Activated T-helper 17 cell treated with anti-CD3 and anti-CD28 coated beads, Interleukin-2, amount 50 U/mL, for 72 hours (primary cell): Measurements from ENCODE around the gene RABEP1. TPM values are rescaled to one million over a fixed set of nuclear protein-coding genes. Genes with fewer than 3 reads are reported as not detected.

Experiments used
- ATAC-seq: fragments of 150-1000 bp; cut with Tn5 transposase; replicated peaks from 2 replicates; pipeline ENCODE4 v1.10.0; 2021; ENCODE audit warnings: mild to moderate bottlenecking, moderate library complexity
- H3K27ac Mint-ChIP-seq: one replicate; pipeline ENCODE4 v1.8.0; 2022; ENCODE audit warnings: mixed read lengths
- H3K27me3 Mint-ChIP-seq: one replicate; pipeline ENCODE4 v1.8.0; 2022; ENCODE audit warnings: mixed read lengths
- H3K36me3 Mint-ChIP-seq: one replicate; pipeline ENCODE4 v1.8.0; 2022; ENCODE audit warnings: low read depth, mild to moderate bottlenecking, mixed read lengths
- H3K4me1 Mint-ChIP-seq: one replicate; pipeline ENCODE4 v1.8.0; 2022; ENCODE audit warnings: mixed read lengths
- H3K4me3 Mint-ChIP-seq: one replicate; pipeline ENCODE4 v1.8.0; 2022; ENCODE audit warnings: mild to moderate bottlenecking, mixed read lengths
- H3K9me3 Mint-ChIP-seq: one replicate; pipeline ENCODE4 v1.8.0; 2022; ENCODE audit warnings: mixed read lengths
- total RNA-seq, 2 donors: library from RNA; stranded (reverse); gene quantifications; one replicate each; pipeline ENCODE4 v1.2.3, GENCODE V29; 2022

RABEP1 gene
- total RNA-seq, 2 donors from 2014 or later = 35.7 to 55.5 TPM

DNA sequence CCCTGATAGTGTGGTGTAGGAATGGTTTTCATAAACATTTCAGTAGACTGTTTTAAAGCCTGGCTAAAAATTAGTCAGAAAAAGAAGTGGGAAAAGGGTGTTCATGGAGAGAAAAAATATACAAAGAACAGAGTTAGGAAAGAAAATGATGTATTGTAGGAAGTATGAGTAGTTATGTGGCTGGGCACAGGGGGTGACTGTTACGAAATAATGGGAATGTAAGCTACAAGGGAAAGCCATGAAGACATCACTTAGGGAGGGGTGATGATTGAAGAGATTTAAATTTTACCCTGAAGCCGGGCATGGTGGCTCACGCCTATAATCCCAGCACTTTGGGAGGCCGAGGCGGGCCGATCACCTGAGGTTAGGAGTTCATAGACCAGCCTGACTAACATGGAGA, 82.1 kb downstream of the RABEP1 start:
- Mint-ChIP-seq H3K4me1 (no peaks in the 10 kb centered on the region), H3K27ac (peak overlapping the region; percentile 1), H3K9me3 (no peaks in the 10 kb centered on the region)

DNA sequence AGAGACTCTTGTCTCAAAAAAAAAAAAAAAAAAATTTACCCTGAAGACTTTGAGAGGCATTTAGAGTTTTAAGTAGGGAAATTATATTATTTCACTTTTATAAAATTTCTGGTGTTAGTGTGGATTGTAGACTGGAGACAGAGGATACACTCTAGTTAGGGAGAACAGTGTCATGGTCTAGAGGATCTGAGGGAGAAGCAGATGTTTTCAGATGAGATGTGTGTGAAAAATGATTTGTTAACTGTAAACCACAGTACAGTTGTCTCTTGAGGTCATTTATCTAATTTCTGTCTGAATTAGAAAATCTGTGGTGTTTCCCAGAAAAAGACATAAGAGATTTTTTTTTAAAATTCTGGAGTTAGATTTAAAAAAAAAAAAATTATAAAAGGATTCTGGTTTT, 82.6 kb downstream of the RABEP1 start:
- H3K36me3 Mint-ChIP-seq = peaks cover 92% of the 10 kb centered on the region
- ATAC-seq = no peak
- H3K4me1 Mint-ChIP-seq = no peaks in the 10 kb centered on the region
- no peaks in the 10 kb centered on the region for H3K27me3 Mint-ChIP-seq
- H3K4me3 Mint-ChIP-seq = no peak overlapping the region
- peak overlapping the region; percentile 1 for H3K27ac Mint-ChIP-seq
- no peaks in the 10 kb centered on the region for H3K9me3 Mint-ChIP-seq

More for the DNA sequence above, 82.1 kb downstream of the RABEP1 start:
- no peak for ATAC-seq
- Mint-ChIP-seq H3K27me3 (no peaks in the 10 kb centered on the region), H3K36me3 (peaks cover 92% of the 10 kb centered on the region), H3K4me3 (no peak overlapping the region)

DNA sequence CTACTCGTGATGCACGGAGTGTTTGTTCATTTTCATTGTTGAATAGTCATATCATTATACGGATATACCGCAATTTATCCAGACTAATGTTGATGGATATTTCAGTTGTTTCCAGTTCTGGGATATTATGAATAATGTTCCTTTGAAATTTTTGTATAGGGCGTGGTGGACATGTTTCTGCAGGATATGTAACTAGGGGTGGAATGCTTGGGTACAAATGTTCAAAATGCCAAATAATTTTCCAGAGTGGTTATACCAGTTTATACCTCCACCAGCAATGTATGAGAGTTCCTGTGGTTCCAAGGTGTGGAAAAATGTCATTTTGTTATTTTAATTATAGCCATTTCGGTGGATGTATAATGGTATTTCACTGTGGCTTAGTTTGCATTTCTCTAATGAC, 83.7 kb downstream of the RABEP1 start:
- no peak overlapping the region for H3K27ac Mint-ChIP-seq
- no peaks in the 10 kb centered on the region for H3K27me3 Mint-ChIP-seq
- H3K36me3 Mint-ChIP-seq = peaks cover 92% of the 10 kb centered on the region
- ATAC-seq = no peak
- no peak overlapping the region for H3K4me3 Mint-ChIP-seq
- no peaks in the 10 kb centered on the region for H3K4me1 Mint-ChIP-seq
- no peaks in the 10 kb centered on the region for H3K9me3 Mint-ChIP-seq

DNA sequence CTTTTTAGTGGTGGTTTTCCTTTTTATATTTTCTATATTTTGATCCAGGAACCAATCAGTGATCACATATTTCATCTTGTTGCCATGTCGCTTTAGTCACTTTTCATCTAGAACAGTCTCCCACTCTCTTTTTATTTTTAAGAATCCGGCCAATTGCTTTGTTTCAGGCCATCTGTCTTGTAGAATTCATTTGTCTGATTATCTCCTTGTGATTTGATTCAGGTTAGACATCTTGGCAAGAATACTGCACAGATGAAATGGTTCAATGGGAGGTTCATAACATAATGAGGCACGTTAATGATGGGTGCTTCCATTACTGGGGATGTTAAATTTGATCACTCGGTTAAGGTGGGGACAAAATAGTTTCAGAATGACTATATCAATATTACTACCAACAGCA, 88.3 kb downstream of the RABEP1 start:
- peaks cover 89% of the 10 kb centered on the region for H3K36me3 Mint-ChIP-seq
- H3K27ac Mint-ChIP-seq = no peak overlapping the region
- H3K9me3 Mint-ChIP-seq = no peaks in the 10 kb centered on the region
- ATAC-seq = no peak
- H3K27me3 Mint-ChIP-seq = no peaks in the 10 kb centered on the region
- H3K4me3 Mint-ChIP-seq = no peak overlapping the region
- peaks cover 5% of the 10 kb centered on the region for H3K4me1 Mint-ChIP-seq

DNA sequence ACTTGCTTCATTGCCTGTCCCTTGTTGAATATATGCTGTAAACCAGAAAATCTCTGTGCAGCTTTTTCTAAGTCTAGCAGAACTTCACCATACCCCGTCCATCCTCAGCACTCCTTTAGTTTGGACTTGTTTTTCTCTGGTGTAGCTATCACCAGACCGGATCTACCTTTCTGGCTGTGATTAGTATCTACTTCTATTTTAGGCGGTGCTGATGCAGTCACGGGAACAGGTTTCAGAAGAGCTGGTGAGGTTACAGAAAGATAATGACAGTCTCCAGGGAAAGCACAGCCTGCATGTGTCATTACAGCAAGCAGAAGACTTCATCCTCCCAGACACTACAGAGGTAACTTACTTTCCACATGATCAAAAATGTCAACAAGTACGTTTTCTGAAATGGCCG, 91.0 kb downstream of the RABEP1 start:
- Mint-ChIP-seq H3K9me3 (no peaks in the 10 kb centered on the region), H3K36me3 (peaks cover 95% of the 10 kb centered on the region), H3K4me3 (no peak overlapping the region), H3K27ac (no peak overlapping the region), H3K4me1 (peaks cover 5% of the 10 kb centered on the region), H3K27me3 (no peaks in the 10 kb centered on the region)
- no peak for ATAC-seq

DNA sequence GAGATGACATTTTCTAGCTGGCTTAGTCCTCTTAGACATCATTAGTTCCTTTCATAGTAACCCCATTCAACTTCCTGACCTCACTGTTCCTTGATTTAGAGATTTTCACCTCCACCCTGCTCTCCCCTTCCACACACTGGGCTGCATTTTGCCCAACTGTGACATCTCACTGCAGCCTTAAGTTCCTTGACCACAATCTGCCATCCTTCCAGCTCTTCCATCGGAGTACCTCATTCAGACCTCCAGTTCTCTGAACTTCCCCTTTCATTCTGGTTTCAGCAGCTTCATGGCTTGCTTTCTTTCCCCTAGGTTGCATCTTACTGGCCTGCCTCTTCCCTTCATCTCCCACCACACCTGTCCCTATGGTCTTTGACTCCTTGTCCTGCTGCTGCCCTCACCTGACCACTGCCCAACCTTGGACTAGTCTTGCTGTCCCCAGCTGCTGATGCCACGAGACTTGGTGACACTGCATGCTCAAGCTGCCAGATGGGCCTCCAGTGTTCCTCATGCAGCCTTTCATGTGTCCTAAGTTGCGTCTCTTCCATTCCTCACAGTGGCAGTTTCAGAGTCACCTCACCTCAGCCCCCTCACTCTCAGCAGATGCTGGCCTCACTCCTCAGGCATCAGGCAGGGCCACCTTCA, 96.6 kb downstream of the RABEP1 start:
- Mint-ChIP-seq H3K9me3 (no peaks in the 10 kb centered on the region), H3K27me3 (no peaks in the 10 kb centered on the region), H3K36me3 (peaks cover 96% of the 10 kb centered on the region), H3K4me1 (peaks cover 7% of the 10 kb centered on the region), H3K27ac (peak overlapping the region; percentile 67), H3K4me3 (no peak overlapping the region)
- ATAC-seq = no peak

DNA sequence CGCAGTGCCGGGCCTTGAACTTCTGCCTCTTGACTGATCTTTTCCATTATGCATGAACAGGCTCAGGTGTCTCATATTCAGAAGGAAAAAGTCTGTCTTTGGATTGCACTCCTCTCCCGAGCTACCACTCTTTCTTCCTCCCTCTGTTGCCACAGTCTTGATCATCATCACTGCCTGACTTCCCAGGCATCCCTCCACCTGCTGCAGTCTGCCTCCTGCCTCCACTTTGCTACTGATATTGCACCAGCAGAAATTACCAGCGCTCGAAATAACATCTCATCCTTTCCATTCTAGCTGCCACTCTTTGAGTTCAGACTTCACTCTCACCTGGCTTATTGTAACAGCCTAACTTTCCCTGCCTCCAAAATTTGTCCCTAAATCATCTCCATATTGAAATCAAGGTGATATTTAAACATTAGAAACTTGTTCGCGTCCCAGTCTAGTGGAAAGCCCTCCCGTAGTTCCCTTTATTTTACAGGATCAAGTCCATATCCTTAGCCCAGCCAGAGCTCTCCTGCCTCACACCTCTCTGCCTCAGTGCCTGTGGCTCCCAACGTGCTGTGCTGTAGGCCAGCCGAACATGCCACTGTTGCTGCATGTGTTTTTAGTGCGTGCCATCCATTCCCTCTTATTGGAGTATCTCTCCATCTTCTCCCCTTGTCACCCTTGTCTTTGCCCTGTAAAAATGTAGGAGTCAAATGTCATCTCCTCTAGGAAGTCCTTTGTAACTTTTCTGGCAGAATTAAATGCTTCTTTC, 97.4 kb downstream of the RABEP1 start:
- peak overlapping the region; percentile 67 for H3K27ac Mint-ChIP-seq
- no peaks in the 10 kb centered on the region for H3K9me3 Mint-ChIP-seq
- peaks cover 97% of the 10 kb centered on the region for H3K36me3 Mint-ChIP-seq
- no peaks in the 10 kb centered on the region for H3K27me3 Mint-ChIP-seq
- H3K4me3 Mint-ChIP-seq = no peak overlapping the region
- H3K4me1 Mint-ChIP-seq = peaks cover 5% of the 10 kb centered on the region
- ATAC-seq = no peak

DNA sequence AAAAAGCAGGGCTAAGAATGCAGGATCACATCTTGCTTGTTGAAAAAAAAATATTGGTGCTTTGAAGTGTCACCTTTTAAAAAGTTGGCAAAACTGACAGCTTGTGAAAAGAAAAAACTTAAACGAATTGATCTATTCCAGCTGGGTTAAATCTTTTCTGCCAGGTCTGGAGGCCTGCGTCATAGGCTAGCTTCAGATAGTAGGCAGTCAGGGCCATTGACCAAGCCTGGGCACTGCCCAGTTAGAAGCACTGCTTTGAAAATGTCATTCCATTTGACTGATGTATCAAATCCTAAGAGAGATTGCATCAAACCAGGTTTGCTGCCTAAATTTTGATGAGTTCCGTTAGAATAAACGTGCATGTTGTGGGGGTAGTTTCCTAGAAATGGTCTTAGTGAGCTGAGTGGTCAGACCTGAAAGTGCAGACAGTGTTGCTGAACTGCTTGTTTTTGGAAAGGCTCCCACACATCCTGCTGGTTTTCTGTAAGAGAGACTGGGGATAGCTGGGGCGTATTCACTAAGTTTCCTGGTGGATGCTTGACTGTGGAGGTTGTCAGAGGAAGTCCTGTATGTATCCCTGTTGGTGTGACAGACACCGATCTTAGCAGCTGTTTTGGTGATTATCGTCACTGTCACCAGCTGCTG, 98.5 kb downstream of the RABEP1 start:
- ATAC-seq = no peak
- H3K9me3 Mint-ChIP-seq = no peaks in the 10 kb centered on the region
- no peaks in the 10 kb centered on the region for H3K27me3 Mint-ChIP-seq
- no peak overlapping the region for H3K4me3 Mint-ChIP-seq
- peaks cover 100% of the 10 kb centered on the region for H3K36me3 Mint-ChIP-seq
- peak overlapping the region; percentile 3 for H3K27ac Mint-ChIP-seq
- H3K4me1 Mint-ChIP-seq = peaks cover 5% of the 10 kb centered on the region

DNA sequence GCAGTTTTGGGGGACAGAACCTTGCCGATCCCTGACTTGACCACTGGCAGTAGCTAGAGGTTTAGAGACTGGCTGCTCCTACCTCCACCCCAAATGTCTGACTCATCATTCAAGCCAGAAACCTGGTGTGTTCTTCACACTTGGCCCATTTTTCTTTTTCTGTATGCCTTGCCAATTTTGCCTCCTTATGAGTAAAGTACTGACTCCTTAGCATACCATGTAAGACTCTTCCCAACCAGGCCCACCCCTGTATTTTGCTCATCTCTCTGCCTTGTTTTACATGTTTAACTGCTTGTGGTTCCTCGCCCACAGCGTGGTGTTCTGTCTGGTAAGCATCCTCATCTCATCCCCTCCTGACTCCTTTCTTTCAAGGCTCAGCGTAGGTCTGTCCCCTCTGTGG, 99.5 kb downstream of the RABEP1 start:
- ATAC-seq = no peak
- Mint-ChIP-seq H3K4me1 (peaks cover 5% of the 10 kb centered on the region), H3K27ac (peak overlapping the region; percentile 28)

DNA sequence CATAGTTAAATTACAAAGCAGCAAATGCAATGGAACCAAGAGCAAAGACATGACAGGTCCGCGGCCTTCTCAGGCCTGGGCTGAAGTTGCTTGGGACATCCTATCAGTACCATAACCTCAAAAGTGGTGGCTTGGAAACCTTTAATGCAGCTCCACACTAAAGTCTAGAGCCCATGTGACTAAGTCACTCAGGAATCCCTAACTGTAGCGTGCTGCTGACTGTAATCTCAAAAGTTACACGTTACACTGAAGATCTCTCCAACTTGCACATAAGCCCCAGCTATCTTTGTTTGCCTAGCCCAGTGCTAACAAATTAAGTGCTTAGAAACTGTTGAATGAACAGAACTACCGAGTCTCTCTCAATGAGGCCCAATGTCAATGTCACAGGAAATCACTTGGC, 109.6 kb downstream of the RABEP1 start:
- no peak for ATAC-seq
- Mint-ChIP-seq H3K36me3 (peaks cover 99% of the 10 kb centered on the region), H3K27me3 (no peaks in the 10 kb centered on the region), H3K4me3 (no peak overlapping the region), H3K4me1 (peaks cover 9% of the 10 kb centered on the region), H3K27ac (peak overlapping the region; percentile 6), H3K9me3 (no peaks in the 10 kb centered on the region)

More for the DNA sequence above, 99.5 kb downstream of the RABEP1 start:
- no peak overlapping the region for H3K4me3 Mint-ChIP-seq
- no peaks in the 10 kb centered on the region for H3K9me3 Mint-ChIP-seq
- H3K27me3 Mint-ChIP-seq = no peaks in the 10 kb centered on the region
- peaks cover 100% of the 10 kb centered on the region for H3K36me3 Mint-ChIP-seq

DNA sequence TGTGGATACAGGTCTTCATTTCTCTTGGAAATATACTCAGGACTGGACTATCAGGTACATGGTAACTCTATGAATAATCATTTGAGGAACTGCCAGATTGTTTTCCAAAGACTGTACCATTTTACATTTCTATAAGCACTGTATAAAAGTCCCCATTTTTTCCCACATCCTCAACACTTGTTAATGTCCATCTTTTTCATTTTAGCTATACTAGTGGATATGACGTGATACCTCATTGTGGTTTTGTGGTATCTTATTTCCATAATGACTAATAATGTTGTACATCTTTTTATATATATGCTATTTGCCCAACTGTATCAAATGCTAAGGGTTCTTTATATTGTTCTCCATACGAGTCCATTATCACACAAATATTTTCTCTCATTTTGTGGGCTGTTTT, 114.5 kb downstream of the RABEP1 start:
- Mint-ChIP-seq H3K9me3 (no peaks in the 10 kb centered on the region), H3K4me1 (peaks cover 5% of the 10 kb centered on the region), H3K4me3 (no peak overlapping the region), H3K27ac (peak overlapping the region; percentile 34), H3K36me3 (peaks cover 96% of the 10 kb centered on the region), H3K27me3 (no peaks in the 10 kb centered on the region)
- peak; percentile 85 for ATAC-seq

DNA sequence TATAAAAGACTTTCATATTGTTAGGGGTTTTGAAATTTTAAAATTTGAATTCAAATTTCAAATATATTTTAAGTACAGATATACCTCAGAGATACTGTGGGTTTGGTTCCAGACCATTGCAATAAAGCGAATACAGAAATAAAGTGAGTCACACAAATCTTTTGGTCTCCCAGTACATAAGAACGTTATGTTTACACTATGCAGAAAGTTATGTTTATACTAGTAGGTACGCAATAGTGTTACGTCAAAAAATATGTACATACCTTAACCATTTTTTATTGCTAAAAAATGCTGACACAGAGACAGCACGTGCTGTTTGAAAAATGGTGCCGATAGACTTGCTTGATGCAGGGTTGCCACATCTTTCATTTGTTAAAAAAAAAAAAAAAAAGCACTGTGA, 117.7 kb downstream of the RABEP1 start:
- Mint-ChIP-seq H3K4me3 (no peak overlapping the region), H3K36me3 (peaks cover 64% of the 10 kb centered on the region), H3K27me3 (no peaks in the 10 kb centered on the region), H3K27ac (no peak overlapping the region), H3K9me3 (no peaks in the 10 kb centered on the region), H3K4me1 (peaks cover 5% of the 10 kb centered on the region)
- ATAC-seq = no peak

DNA sequence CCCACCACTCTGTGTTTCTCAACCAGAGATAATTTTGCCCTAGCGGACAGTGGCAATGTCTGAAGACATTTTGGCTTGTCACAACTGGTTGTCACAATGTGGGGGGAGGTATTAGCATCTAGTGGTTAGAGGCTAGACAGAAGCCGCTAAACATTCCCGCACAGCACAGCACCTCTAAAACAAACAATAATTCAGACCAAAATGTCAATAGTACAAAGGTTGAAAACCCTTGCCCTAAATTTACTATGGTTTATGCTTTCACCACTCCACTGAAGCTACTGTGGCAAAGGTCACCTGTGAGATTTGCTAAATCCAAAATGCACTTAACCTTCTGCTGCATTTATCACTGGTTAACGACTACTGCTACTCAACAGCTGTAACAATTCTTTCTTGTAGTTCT, 123.3 kb downstream of the RABEP1 start:
- H3K4me3 Mint-ChIP-seq = no peak overlapping the region
- no peak for ATAC-seq
- H3K27ac Mint-ChIP-seq = no peak overlapping the region
- H3K36me3 Mint-ChIP-seq = peaks cover 8% of the 10 kb centered on the region
- H3K4me1 Mint-ChIP-seq = peaks cover 8% of the 10 kb centered on the region
- H3K9me3 Mint-ChIP-seq = no peaks in the 10 kb centered on the region
- H3K27me3 Mint-ChIP-seq = no peaks in the 10 kb centered on the region

DNA sequence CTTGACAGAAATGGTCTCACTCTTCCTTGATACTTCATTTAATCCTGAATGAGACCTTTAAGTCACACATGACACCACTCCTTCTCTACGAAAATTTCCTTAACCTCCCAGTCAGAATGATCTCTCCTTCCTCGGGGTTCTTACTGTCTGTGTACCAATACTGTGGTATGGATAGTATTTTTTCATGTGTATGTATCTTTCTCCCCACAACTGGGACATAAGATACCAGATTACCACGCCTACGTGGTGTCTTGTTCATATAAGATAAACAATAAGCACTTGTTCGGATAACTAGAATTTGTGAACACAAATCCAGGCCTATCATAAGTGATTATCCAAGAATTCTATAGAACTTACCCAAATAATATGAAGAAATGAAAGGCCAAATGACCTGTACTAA, 126.1 kb downstream of the RABEP1 start:
- no peaks in the 10 kb centered on the region for H3K27me3 Mint-ChIP-seq
- H3K27ac Mint-ChIP-seq = no peak overlapping the region
- H3K4me3 Mint-ChIP-seq = no peak overlapping the region
- H3K4me1 Mint-ChIP-seq = peaks cover 24% of the 10 kb centered on the region
- H3K36me3 Mint-ChIP-seq = peaks cover 17% of the 10 kb centered on the region
- no peaks in the 10 kb centered on the region for H3K9me3 Mint-ChIP-seq
- ATAC-seq = no peak
